Bronchial smooth muscle cell (primary cell): ENCODE data around the gene IDH2. TPM values are rescaled to one million over a fixed set of nuclear protein-coding genes. Genes with fewer than 3 reads are reported as not detected.

Experiments
- total RNA-seq: library from RNA; depleted of rRNA; stranded (reverse); fragments of >200 nt; gene quantifications from 2 replicates; pipeline ENCODE4 v1.2.1, GENCODE V29; 2014

Gene IDH2
- total RNA-seq = 24.0 and 37.2 TPM in 2 replicates

GRCh38 chr15:90101969-90102890, at the start of gene IDH2:
IDH2 (minus strand) TSS chr15:90102468; CDS start chr15:90102390, 78 bp downstream.

Other genes with a start within 250 kb of the IDH2 start
- 23.6 and 55.5 TPM in 2 replicates for gene AP3S2, start 208.5 kb downstream of the IDH2 start, total RNA-seq
- gene ARPIN, start 189.5 kb downstream of the IDH2 start, total RNA-seq = 11.3 and 11.8 TPM in 2 replicates
- gene ZNF710, start 101.1 kb downstream of the IDH2 start, total RNA-seq = 6.4 and 6.5 TPM in 2 replicates
- 16.2 and 36.7 TPM in 2 replicates for gene SEMA4B, start 98.9 kb upstream of the IDH2 start, total RNA-seq
- 28.2 and 40.2 TPM in 2 replicates for gene CIB1, start 131.5 kb upstream of the IDH2 start, total RNA-seq
- 4.6 and 5.8 TPM in 2 replicates for gene GDPGP1, start 131.7 kb upstream of the IDH2 start, total RNA-seq
- gene TTLL13, start 147.1 kb upstream of the IDH2 start, total RNA-seq = 0.09 and 0.16 TPM in 2 replicates
- gene NGRN, start 163.2 kb upstream of the IDH2 start, total RNA-seq = 42.9 and 48.2 TPM in 2 replicates
- 0.86 and 1.7 TPM in 2 replicates for gene ZNF774, start 249.8 kb upstream of the IDH2 start, total RNA-seq